IMR-90 (cell line): Measurements from ENCODE around the gene KIF25. TPM values are rescaled to one million over a fixed set of nuclear protein-coding genes. Genes with fewer than 3 reads are reported as not detected.

Experiments used
- ATAC-seq: fragments of 200-7000 bp; cut with Tn5 transposase; 2 replicates; pipeline ENCODE4 v1.9.1; 2020; ENCODE audit warnings: low read depth, mild to moderate bottlenecking, moderate library complexity
- BruUV-seq: library from RNA; stranded (reverse); fragments of 400-500 nt; replicated peaks from 2 replicates; lab custom pipeline; 2021; lab: Mats Ljungman, UMichigan
- CTCF ChIA-PET: fragments of 300-600 bp; formaldehyde crosslinking; extraction: SDS; loops from one replicate; lab custom pipeline; 2021; ENCODE audit warnings: antibody characterized with exemption; lab: Yijun Ruan, JAX
- POLR2A ChIA-PET: fragments of 300-600 bp; sonication (Branson Sonifier 250); formaldehyde crosslinking; loops from one replicate; lab custom pipeline; 2022; ENCODE audit warnings: antibody characterized with exemption; ENCODE audit not compliant: unreplicated experiment; lab: Charles Lee
- DNase-seq: peaks from one replicate; pipeline ENCODE4 v3.0.0; 2013
- H2AFZ ChIP-seq: replicated peaks from 2 replicates; pipeline ENCODE3; 2013; ENCODE audit warnings: low read length, mild to moderate bottlenecking; ENCODE audit not compliant: poor library complexity
- H2AK5ac ChIP-seq: 2 replicates; pipeline ENCODE4 v1.6.1; 2013; ENCODE audit warnings: low read depth, low read length, inconsistent platforms
- H2AK9ac ChIP-seq: replicated peaks from 2 replicates; pipeline ENCODE3; 2013; ENCODE audit warnings: mild to moderate bottlenecking, low read depth, low read length, moderate library complexity; ENCODE audit not compliant: poor library complexity
- H2BK120ac ChIP-seq: 2 replicates; pipeline ENCODE4 v1.6.1; 2013; ENCODE audit warnings: low read depth, low read length, inconsistent platforms
- H2BK15ac ChIP-seq: 3 replicates; pipeline ENCODE4 v1.6.1; 2013; ENCODE audit warnings: low read depth, low read length, inconsistent platforms
- H2BK20ac ChIP-seq: 2 replicates; pipeline ENCODE4 v1.6.1; 2013; ENCODE audit warnings: low read depth, mild to moderate bottlenecking, inconsistent platforms, low read length, moderate library complexity
- H2BK5ac ChIP-seq: 2 replicates; pipeline ENCODE4 v1.6.1; 2013; ENCODE audit warnings: mild to moderate bottlenecking, low read depth, low read length, inconsistent platforms; ENCODE audit not compliant: poor library complexity, severe bottlenecking
- H3K14ac ChIP-seq: replicated peaks from 2 replicates; pipeline ENCODE4 v1.6.1; 2013; ENCODE audit warnings: low read depth, low read length, inconsistent platforms
- H3K18ac ChIP-seq: 2 replicates; pipeline ENCODE4 v1.6.1; 2013; ENCODE audit warnings: low read depth, low read length, control low read depth
- H3K23ac ChIP-seq: 2 replicates; pipeline ENCODE4 v1.6.1; 2013; ENCODE audit warnings: low read depth, low read length, inconsistent platforms
- H3K27ac ChIP-seq: 2 replicates; pipeline ENCODE4 v1.5.1; 2013; ENCODE audit warnings: mild to moderate bottlenecking, control low read depth, low read length; ENCODE audit not compliant: insufficient read depth
- H3K27me3 ChIP-seq: 2 replicates; pipeline ENCODE4 v1.6.1; 2013; ENCODE audit warnings: low read length; ENCODE audit not compliant: control insufficient read depth, insufficient read depth
- H3K36me3 ChIP-seq: 2 replicates; pipeline ENCODE4 v1.6.1; 2013; ENCODE audit warnings: low read length, mixed read lengths; ENCODE audit not compliant: control insufficient read depth, insufficient read depth
- H3K4ac ChIP-seq: 2 replicates; pipeline ENCODE4 v1.6.1; 2013; ENCODE audit warnings: low read depth, low read length, inconsistent platforms
- H3K4me1 ChIP-seq: 2 replicates; pipeline ENCODE4 v1.6.1; 2013; ENCODE audit warnings: low read length, mixed read lengths; ENCODE audit not compliant: control insufficient read depth, insufficient read depth
- H3K4me2 ChIP-seq: 2 replicates; pipeline ENCODE4 v1.6.1; 2013; ENCODE audit warnings: low read depth, mild to moderate bottlenecking, control low read depth, low read length, moderate library complexity
- H3K4me3 ChIP-seq: 2 replicates; pipeline ENCODE4 v1.5.1; 2013; ENCODE audit warnings: low read depth, mild to moderate bottlenecking, control low read depth, low read length, moderate library complexity; ENCODE audit not compliant: insufficient read depth
- H3K56ac ChIP-seq: 2 replicates; pipeline ENCODE4 v1.6.1; 2013; ENCODE audit warnings: low read length, inconsistent platforms; ENCODE audit not compliant: insufficient read depth; ENCODE audit errors: extremely low read depth
- H3K79me1 ChIP-seq, 2 experiments: 2 replicates each; pipeline ENCODE4 v1.6.1; 2013; ENCODE audit warnings: low read length in 2 of 2, inconsistent platforms in 1 of 2, low read depth in 1 of 2
- H3K9ac ChIP-seq: 2 replicates; pipeline ENCODE4 v1.6.1; 2013; ENCODE audit warnings: low read depth, low read length, control low read depth
- H3K9me1 ChIP-seq: 2 replicates; pipeline ENCODE4 v1.6.1; 2013; ENCODE audit warnings: low read length, inconsistent platforms; ENCODE audit not compliant: insufficient read depth
- H3K9me3 ChIP-seq: 2 replicates; pipeline ENCODE4 v1.6.1; 2013; ENCODE audit warnings: low read length; ENCODE audit not compliant: control insufficient read depth, insufficient read depth
- H4K20me1 ChIP-seq: 2 replicates; pipeline ENCODE4 v1.6.1; 2013; ENCODE audit warnings: low read length, inconsistent platforms; ENCODE audit not compliant: insufficient read depth
- H4K5ac ChIP-seq: 2 replicates; pipeline ENCODE4 v1.6.1; 2013; ENCODE audit warnings: mild to moderate bottlenecking, low read depth, low read length, control low read depth
- H4K8ac ChIP-seq, 2 experiments: 2 replicates each; pipeline ENCODE4 v1.6.1; 2013; ENCODE audit warnings: low read depth in 2 of 2, low read length in 2 of 2, control low read depth in 1 of 2, inconsistent platforms in 1 of 2
- H4K91ac ChIP-seq: 2 replicates; pipeline ENCODE4 v1.6.1; 2013; ENCODE audit warnings: low read depth, low read length, inconsistent platforms; ENCODE audit not compliant: insufficient read depth
- BHLHE40 ChIP-seq: fragments of 150-350 bp; IDR thresholded peaks from 2 replicates; pipeline ENCODE4 v1.6.1; 2016; ENCODE audit warnings: mild to moderate bottlenecking, low read depth, low read length
- CHD1 ChIP-seq: IDR thresholded peaks from 2 replicates; pipeline ENCODE4 v1.6.1; 2012; ENCODE audit warnings: low read depth, low read length, improper control_type of control experiment
- FOS ChIP-seq: fragments of 150-350 bp; IDR thresholded peaks from 2 replicates; pipeline ENCODE4 v1.6.1; 2016; ENCODE audit warnings: low read depth, low read length
- MAFK ChIP-seq: IDR thresholded peaks from 2 replicates; pipeline ENCODE4 v1.6.1; 2012; ENCODE audit warnings: low read depth, low read length, improper control_type of control experiment
- MAZ ChIP-seq: IDR thresholded peaks from 2 replicates; pipeline ENCODE4 v1.6.1; 2012; ENCODE audit warnings: low read depth, mild to moderate bottlenecking, low read length, improper control_type of control experiment, moderate library complexity, borderline replicate concordance
- MXI1 ChIP-seq: IDR thresholded peaks from 2 replicates; pipeline ENCODE4 v1.6.1; 2012; ENCODE audit warnings: low read depth, mild to moderate bottlenecking, low read length, moderate library complexity, borderline replicate concordance
- NFE2L2 ChIP-seq: fragments of 150-350 bp; IDR thresholded peaks from 2 replicates; pipeline ENCODE4 v1.6.1; 2016; ENCODE audit warnings: low read depth, mild to moderate bottlenecking, low read length
- POLR2A ChIP-seq: IDR thresholded peaks from 2 replicates; pipeline ENCODE4 v1.6.1; 2012; ENCODE audit warnings: mild to moderate bottlenecking, low read depth, low read length
- RAD21 ChIP-seq: IDR thresholded peaks from 2 replicates; pipeline ENCODE4 v1.6.1; 2012; ENCODE audit warnings: low read length, improper control_type of control experiment
- SMC3 ChIP-seq: fragments of 150-350 bp; IDR thresholded peaks from 2 replicates; pipeline ENCODE4 v1.6.1; 2016; ENCODE audit warnings: low read depth, mild to moderate bottlenecking, antibody characterized with exemption, low read length, moderate library complexity
- USF2 ChIP-seq: fragments of 150-350 bp; IDR thresholded peaks from 2 replicates; pipeline ENCODE4 v1.6.1; 2017; ENCODE audit warnings: mild to moderate bottlenecking, antibody characterized with exemption, low read length, low read depth
- WGBS, 2 experiments: methylation state at CpG; one replicate each; pipeline versions ENCODE4 v1.1.5 to v1.1.7; 2013; ENCODE audit warnings: missing lambda C conversion rate in 2 of 2; ENCODE audit not compliant: insufficient read length in 1 of 2; ENCODE audit errors: extremely low coverage in 2 of 2; 5-methylcytosine and 5-hydroxymethylcytosine counted together
- dilution Hi-C: fragments of 300-500 bp; cut with HindIII; formaldehyde crosslinking; loops from one replicate; pipeline ENCODE4 v1.14.3; 2018; ENCODE audit warnings: low sequenced_read_pairs; ENCODE audit not compliant: unreplicated experiment
- in situ Hi-C: fragments of 300-500 bp; cut with MboI; formaldehyde crosslinking; loops from 3 replicates; pipeline ENCODE4 v1.14.3; 2019; ENCODE audit warnings: low sequenced_read_pairs, inconsistent platforms, mixed read lengths
- intact Hi-C: fragments of 100-400 bp; cut with micrococcal nuclease; formaldehyde crosslinking; loops from 2 replicates; pipeline ENCODE4 v1.10.0; 2022
- polyA plus RNA-seq, 3 experiments: library from polyadenylated mRNA; depleted of rRNA; stranded (reverse); fragments of >200 nt; gene quantifications; 2 replicates each; pipeline ENCODE4 v1.2.3, GENCODE V29; 2012; ENCODE audit warnings: low replicate concordance in 1 of 3
- total RNA-seq: library from RNA; depleted of rRNA; stranded (reverse); fragments of >200 nt; gene quantifications from 2 replicates; pipeline ENCODE4 v1.2.3, GENCODE V29; 2012

The KIF25 gene
- total and polyA plus RNA-seq, 2 of the 4 experiments (the other 2 are of a cell fraction) = not detected

GRCh38 chr6:168081858-168082546 is 84.5 kb downstream of the KIF25 start:
- no TSS peak for BruUV-seq
- H4K91ac ChIP-seq = no peak overlapping the region
- no peaks in the 10 kb centered on the region for H3K36me3 ChIP-seq
- no peak overlapping the region for H4K5ac ChIP-seq
- WGBS, 2 experiments = 60% methylated on average over 2 of the region's 26 CpGs; no CpG with 5 or more reads in 1 of the 2 experiments
- no peaks in the 10 kb centered on the region for H3K9me1 ChIP-seq
- H4K20me1 ChIP-seq = no peaks in the 10 kb centered on the region
- CTCF ChIA-PET = no interaction called here
- H3K23ac ChIP-seq = no peak overlapping the region
- H2BK15ac ChIP-seq = no peak overlapping the region
- H3K4me1 ChIP-seq = no peaks in the 10 kb centered on the region; the same call in 1 of the 2 replicates
- H3K27ac ChIP-seq = no peak overlapping the region
- H2AK9ac ChIP-seq = no peak overlapping the region
- no peaks in the 10 kb centered on the region for H3K79me1 ChIP-seq
- no peak for ATAC-seq
- TF ChIP-seq BHLHE40 (no peak), USF2 (no peak), MAFK (no peak), NFE2L2 (no peak), FOS (no peak), POLR2A (no peak), SMC3 (no peak), MAZ (no peak), RAD21 (no peak), CHD1 (no peak), MXI1 (no peak)
- H3K4ac ChIP-seq = no peak overlapping the region
- no peak overlapping the region for H2BK5ac ChIP-seq
- no peak overlapping the region for H3K9ac ChIP-seq
- H3K9me3 ChIP-seq = no peaks in the 10 kb centered on the region
- no peak for DNase-seq
- dilution Hi-C loops = no loop called here
- H2AFZ ChIP-seq = no peak overlapping the region
- POLR2A ChIA-PET = no interaction called here
- H2BK20ac ChIP-seq = no peak overlapping the region
- no peak overlapping the region for H4K8ac ChIP-seq
- H2BK120ac ChIP-seq = no peak overlapping the region
- in situ Hi-C loops = no loop called here
- H3K27me3 ChIP-seq = peaks cover 5% of the 10 kb centered on the region; the same call in 1 of the 2 replicates
- no peak overlapping the region for H3K56ac ChIP-seq
- no peak overlapping the region for H3K18ac ChIP-seq
- no peak overlapping the region for H3K14ac ChIP-seq
- H2AK5ac ChIP-seq = no peak overlapping the region
- intact Hi-C loops = no loop called here
- H3K4me3 ChIP-seq = no peak overlapping the region
- H3K4me2 ChIP-seq = no peak overlapping the region
